HepG2 (cell line): ENCODE data around the gene HDLBP. TPM values are rescaled to one million over a fixed set of nuclear protein-coding genes. Genes with fewer than 3 reads are reported as not detected.

Source experiments
- ATRX ChIP-seq: sonication (generic); formaldehyde crosslinking; IDR thresholded peaks from 2 replicates; pipeline ENCODE4 v1.4.0; 2020; ENCODE audit warnings: missing genetic modification reagents, borderline replicate concordance
- DNMT1 ChIP-seq: sonication (generic); formaldehyde crosslinking; IDR thresholded peaks from 2 replicates; pipeline ENCODE4 v1.5.1; 2020; ENCODE audit warnings: mild to moderate bottlenecking, missing genetic modification reagents
- HES4 ChIP-seq: sonication (generic); formaldehyde crosslinking; IDR thresholded peaks from 2 replicates; pipeline ENCODE4 v1.9.0; 2021; ENCODE audit warnings: mild to moderate bottlenecking, missing genetic modification reagents, borderline replicate concordance
- MAF1 ChIP-seq: sonication (generic); formaldehyde crosslinking; IDR thresholded peaks from 2 replicates; pipeline ENCODE4 v1.5.0; 2020; ENCODE audit warnings: missing genetic modification reagents, borderline replicate concordance
- NAIF1 ChIP-seq: sonication (generic); formaldehyde crosslinking; IDR thresholded peaks from 2 replicates; pipeline ENCODE4 v1.5.0; 2020; ENCODE audit warnings: mild to moderate bottlenecking, missing genetic modification reagents, borderline replicate concordance
- NFE2L2 ChIP-seq: fragments of 150-350 bp; IDR thresholded peaks from 2 replicates; pipeline ENCODE4 v1.6.1; 2014; ENCODE audit warnings: low read length
- NR1H2 ChIP-seq: sonication (generic); formaldehyde crosslinking; IDR thresholded peaks from 2 replicates; pipeline ENCODE4 v1.8.1; 2022; ENCODE audit warnings: low read depth, missing genetic modification reagents, borderline replicate concordance
- SETDB1 ChIP-seq: sonication (generic); formaldehyde crosslinking; IDR thresholded peaks from 2 replicates; pipeline ENCODE4 v1.5.1; 2020; ENCODE audit warnings: missing genetic modification reagents, mild to moderate bottlenecking, borderline replicate concordance
- TRIM24 ChIP-seq: sonication (generic); formaldehyde crosslinking; IDR thresholded peaks from 2 replicates; pipeline ENCODE4 v1.8.0; 2022; ENCODE audit warnings: mild to moderate bottlenecking, missing genetic modification reagents
- ZKSCAN8 ChIP-seq: IDR thresholded peaks from 2 replicates; pipeline ENCODE4 v1.6.1; 2016; ENCODE audit warnings: borderline replicate concordance, missing genetic modification reagents, missing compliant biosample characterization
- ZNF260 ChIP-seq: sonication (generic); formaldehyde crosslinking; IDR thresholded peaks from 2 replicates; pipeline ENCODE4 v1.4.0; 2020; ENCODE audit warnings: missing genetic modification reagents, low read depth, mild to moderate bottlenecking, borderline replicate concordance
- ZNF354B ChIP-seq: sonication (generic); formaldehyde crosslinking; IDR thresholded peaks from 2 replicates; pipeline ENCODE4 v1.8.0; 2022; ENCODE audit warnings: mild to moderate bottlenecking, missing genetic modification reagents
- ZNF883 ChIP-seq: sonication (generic); formaldehyde crosslinking; IDR thresholded peaks from 2 replicates; pipeline ENCODE4 v1.5.1; 2020; ENCODE audit warnings: mild to moderate bottlenecking, missing genetic modification reagents; ENCODE audit errors: not compliant biosample characterization
- polyA plus RNA-seq, 8 experiments: library from polyadenylated mRNA; depleted of rRNA in 3 of 8; stranded (reverse) in 7 of 8; unstranded in 1 of 8; fragments of >200 nt; fragmentation: Illumina TruSeq in 4 of 8; extraction: Trizol in 4 of 8; gene quantifications; 2 replicates each; pipeline versions ENCODE4 v1.2.1 to v1.2.3, GENCODE V29; 2011 to 2016; ENCODE audit warnings: low read depth in 4 of 8, missing spikeins in 1 of 8, mixed read lengths in 1 of 8; ENCODE audit not compliant: insufficient read depth in 1 of 8
- total RNA-seq, 5 experiments: library from RNA; depleted of rRNA; stranded (reverse); fragments of >200 nt; fragmentation: Illumina TruSeq; extraction: Trizol; gene quantifications; 2 replicates each; pipeline ENCODE4 v1.2.3, GENCODE V29; 2016; ENCODE audit warnings: low read depth in 1 of 5
- TF ChIP-seq, protein P1 (sequence below): sonication (generic); formaldehyde crosslinking; IDR thresholded peaks from 2 replicates; pipeline ENCODE4 v1.8.0; 2022; ENCODE audit warnings: mild to moderate bottlenecking, missing genetic modification reagents, moderate library complexity
- TF ChIP-seq, protein P2 (sequence below): sonication (generic); formaldehyde crosslinking; IDR thresholded peaks from 2 replicates; pipeline ENCODE4; 2020; ENCODE audit warnings: missing genetic modification reagents, mild to moderate bottlenecking, borderline replicate concordance
- TF ChIP-seq, protein P3 (sequence below): fragments of 450-650 bp; IDR thresholded peaks from 2 replicates; pipeline ENCODE4 v1.6.1; 2016
- TF ChIP-seq, protein P4 (sequence below): sonication (generic); formaldehyde crosslinking; IDR thresholded peaks from 2 replicates; pipeline ENCODE4 v1.5.0; 2020; ENCODE audit warnings: missing genetic modification reagents
- TF ChIP-seq, protein P5 (sequence below): sonication (generic); formaldehyde crosslinking; IDR thresholded peaks from 2 replicates; pipeline ENCODE4 v1.4.0; 2020; ENCODE audit warnings: missing genetic modification reagents
- TF ChIP-seq, protein P6 (sequence below): sonication (generic); formaldehyde crosslinking; IDR thresholded peaks from 2 replicates; pipeline ENCODE4 v1.5.0; 2020; ENCODE audit warnings: mild to moderate bottlenecking, missing genetic modification reagents, moderate library complexity

The HDLBP gene
- total and polyA plus RNA-seq, 2 of the 13 experiments (the other 11 are each of a cell fraction or from before 2014, with no cell fraction given): 464 to 707 TPM

DNA sequence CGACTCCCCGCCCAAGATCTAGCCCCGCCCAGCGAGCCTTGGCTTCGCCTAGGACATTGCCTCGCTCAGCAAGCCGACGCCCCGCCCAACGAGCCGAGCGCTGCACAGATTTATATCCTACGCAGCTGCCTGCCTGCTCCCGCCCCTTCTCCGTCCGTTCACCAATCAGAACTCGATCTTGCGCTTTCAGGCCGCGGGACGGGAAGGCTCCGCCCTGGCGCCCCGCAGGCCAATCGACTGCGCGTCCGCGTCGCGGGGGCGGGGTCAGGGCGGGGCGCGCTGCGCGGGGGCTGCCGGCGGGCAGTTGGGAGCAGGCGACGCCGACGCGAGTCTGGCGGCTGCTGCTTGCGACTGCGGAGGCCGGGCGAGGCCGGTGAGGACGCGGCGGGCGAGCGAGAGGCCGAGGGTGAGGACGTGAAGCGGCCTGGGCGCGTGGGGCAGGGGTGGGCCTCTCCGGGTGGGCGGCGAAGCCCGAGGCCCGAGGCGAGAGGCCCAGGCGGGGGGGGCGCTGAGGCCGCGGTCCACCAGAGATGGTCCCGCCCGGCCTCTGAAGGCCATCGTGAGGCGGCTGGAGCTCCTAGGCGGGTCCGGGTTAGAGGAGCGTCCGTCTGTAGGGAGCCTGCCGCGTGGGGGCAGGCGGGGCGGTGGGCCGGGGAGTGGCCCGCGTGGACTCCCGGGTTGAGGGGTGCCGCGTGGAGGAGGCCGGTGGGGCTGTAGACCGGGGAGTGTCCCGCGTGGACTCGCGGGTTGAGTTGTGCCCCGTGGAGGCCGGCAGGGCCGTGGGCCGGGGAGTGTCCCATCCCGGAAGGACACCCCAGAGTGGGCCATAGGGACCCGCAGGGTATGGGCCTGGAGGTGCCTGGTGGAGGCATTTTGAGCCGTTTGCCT lies 40.8 kb upstream of the HDLBP start, which contains the start of gene FARP2 (continued):
- TF ChIP-seq NFE2L2: no peak
- TF ChIP-seq, protein P1, sequence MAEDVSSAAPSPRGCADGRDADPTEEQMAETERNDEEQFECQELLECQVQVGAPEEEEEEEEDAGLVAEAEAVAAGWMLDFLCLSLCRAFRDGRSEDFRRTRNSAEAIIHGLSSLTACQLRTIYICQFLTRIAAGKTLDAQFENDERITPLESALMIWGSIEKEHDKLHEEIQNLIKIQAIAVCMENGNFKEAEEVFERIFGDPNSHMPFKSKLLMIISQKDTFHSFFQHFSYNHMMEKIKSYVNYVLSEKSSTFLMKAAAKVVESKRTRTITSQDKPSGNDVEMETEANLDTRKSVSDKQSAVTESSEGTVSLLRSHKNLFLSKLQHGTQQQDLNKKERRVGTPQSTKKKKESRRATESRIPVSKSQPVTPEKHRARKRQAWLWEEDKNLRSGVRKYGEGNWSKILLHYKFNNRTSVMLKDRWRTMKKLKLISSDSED (CRISPR knock-in tag): no peak
- no peak for TF ChIP-seq ZNF354B
- TF ChIP-seq HES4: peak; percentile 85
- no peak for TF ChIP-seq SETDB1 (CRISPR knock-in tag)
- TF ChIP-seq NR1H2 (CRISPR knock-in tag): peak; percentile 89; the same call in 1 of the 2 replicates
- TF ChIP-seq, protein P2, sequence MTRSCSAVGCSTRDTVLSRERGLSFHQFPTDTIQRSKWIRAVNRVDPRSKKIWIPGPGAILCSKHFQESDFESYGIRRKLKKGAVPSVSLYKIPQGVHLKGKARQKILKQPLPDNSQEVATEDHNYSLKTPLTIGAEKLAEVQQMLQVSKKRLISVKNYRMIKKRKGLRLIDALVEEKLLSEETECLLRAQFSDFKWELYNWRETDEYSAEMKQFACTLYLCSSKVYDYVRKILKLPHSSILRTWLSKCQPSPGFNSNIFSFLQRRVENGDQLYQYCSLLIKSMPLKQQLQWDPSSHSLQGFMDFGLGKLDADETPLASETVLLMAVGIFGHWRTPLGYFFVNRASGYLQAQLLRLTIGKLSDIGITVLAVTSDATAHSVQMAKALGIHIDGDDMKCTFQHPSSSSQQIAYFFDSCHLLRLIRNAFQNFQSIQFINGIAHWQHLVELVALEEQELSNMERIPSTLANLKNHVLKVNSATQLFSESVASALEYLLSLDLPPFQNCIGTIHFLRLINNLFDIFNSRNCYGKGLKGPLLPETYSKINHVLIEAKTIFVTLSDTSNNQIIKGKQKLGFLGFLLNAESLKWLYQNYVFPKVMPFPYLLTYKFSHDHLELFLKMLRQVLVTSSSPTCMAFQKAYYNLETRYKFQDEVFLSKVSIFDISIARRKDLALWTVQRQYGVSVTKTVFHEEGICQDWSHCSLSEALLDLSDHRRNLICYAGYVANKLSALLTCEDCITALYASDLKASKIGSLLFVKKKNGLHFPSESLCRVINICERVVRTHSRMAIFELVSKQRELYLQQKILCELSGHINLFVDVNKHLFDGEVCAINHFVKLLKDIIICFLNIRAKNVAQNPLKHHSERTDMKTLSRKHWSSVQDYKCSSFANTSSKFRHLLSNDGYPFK (CRISPR knock-in tag): no peak; the same call in 1 of the 2 replicates
- no peak for TF ChIP-seq TRIM24 (CRISPR knock-in tag)
- no peak for TF ChIP-seq ATRX (CRISPR knock-in tag)
- peak; percentile 22; the same call in 1 of the 2 replicates for TF ChIP-seq ZKSCAN8 (CRISPR knock-in tag)
- no peak for TF ChIP-seq ZNF260
- peak; percentile 77; the same call in 1 of the 2 replicates for TF ChIP-seq DNMT1
- TF ChIP-seq, protein P3, sequence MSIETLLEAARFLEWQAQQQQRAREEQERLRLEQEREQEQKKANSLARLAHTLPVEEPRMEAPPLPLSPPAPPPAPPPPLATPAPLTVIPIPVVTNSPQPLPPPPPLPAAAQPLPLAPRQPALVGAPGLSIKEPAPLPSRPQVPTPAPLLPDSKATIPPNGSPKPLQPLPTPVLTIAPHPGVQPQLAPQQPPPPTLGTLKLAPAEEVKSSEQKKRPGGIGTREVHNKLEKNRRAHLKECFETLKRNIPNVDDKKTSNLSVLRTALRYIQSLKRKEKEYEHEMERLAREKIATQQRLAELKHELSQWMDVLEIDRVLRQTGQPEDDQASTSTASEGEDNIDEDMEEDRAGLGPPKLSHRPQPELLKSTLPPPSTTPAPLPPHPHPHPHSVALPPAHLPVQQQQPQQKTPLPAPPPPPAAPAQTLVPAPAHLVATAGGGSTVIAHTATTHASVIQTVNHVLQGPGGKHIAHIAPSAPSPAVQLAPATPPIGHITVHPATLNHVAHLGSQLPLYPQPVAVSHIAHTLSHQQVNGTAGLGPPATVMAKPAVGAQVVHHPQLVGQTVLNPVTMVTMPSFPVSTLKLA: no peak
- TF ChIP-seq, protein P4, sequence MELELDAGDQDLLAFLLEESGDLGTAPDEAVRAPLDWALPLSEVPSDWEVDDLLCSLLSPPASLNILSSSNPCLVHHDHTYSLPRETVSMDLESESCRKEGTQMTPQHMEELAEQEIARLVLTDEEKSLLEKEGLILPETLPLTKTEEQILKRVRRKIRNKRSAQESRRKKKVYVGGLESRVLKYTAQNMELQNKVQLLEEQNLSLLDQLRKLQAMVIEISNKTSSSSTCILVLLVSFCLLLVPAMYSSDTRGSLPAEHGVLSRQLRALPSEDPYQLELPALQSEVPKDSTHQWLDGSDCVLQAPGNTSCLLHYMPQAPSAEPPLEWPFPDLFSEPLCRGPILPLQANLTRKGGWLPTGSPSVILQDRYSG (CRISPR knock-in tag): 0 out of 2 replicates have a peak, but pooled peaks have one; percentile 39
- no peak for TF ChIP-seq NAIF1
- peak; percentile 43 for TF ChIP-seq ZNF883 (CRISPR knock-in tag)
- TF ChIP-seq, protein P5, sequence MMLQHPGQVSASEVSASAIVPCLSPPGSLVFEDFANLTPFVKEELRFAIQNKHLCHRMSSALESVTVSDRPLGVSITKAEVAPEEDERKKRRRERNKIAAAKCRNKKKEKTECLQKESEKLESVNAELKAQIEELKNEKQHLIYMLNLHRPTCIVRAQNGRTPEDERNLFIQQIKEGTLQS (CRISPR knock-in tag): 0 out of 2 replicates have a peak, but pooled peaks have one; percentile 11
- no peak for TF ChIP-seq MAF1 (CRISPR knock-in tag)
- TF ChIP-seq, protein P6, sequence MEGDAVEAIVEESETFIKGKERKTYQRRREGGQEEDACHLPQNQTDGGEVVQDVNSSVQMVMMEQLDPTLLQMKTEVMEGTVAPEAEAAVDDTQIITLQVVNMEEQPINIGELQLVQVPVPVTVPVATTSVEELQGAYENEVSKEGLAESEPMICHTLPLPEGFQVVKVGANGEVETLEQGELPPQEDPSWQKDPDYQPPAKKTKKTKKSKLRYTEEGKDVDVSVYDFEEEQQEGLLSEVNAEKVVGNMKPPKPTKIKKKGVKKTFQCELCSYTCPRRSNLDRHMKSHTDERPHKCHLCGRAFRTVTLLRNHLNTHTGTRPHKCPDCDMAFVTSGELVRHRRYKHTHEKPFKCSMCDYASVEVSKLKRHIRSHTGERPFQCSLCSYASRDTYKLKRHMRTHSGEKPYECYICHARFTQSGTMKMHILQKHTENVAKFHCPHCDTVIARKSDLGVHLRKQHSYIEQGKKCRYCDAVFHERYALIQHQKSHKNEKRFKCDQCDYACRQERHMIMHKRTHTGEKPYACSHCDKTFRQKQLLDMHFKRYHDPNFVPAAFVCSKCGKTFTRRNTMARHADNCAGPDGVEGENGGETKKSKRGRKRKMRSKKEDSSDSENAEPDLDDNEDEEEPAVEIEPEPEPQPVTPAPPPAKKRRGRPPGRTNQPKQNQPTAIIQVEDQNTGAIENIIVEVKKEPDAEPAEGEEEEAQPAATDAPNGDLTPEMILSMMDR: 0 out of 2 replicates have a peak, but pooled peaks have one; percentile 1
